ENCODE data around the gene LIMA1. TPM values are rescaled to one million over a fixed set of nuclear protein-coding genes. Genes with fewer than 3 reads are reported as not detected.

Gene LIMA1
- total and polyA plus RNA-seq, 9 of the 15 experiments (the other 6 are each of a cell fraction or from before 2014, with no cell fraction given) = 20.2 to 37.8 (median 27.3) TPM

- TF ChIP-seq HOMEZ (CRISPR knock-in tag; IDR thresholded peaks at IDR 0.05) = no peak
- TF ChIP-seq RAD21 (CRISPR knock-in tag; conservative IDR thresholded peaks at IDR 0.05 in 1 of 2, IDR thresholded peaks at IDR 0.05 in 1 of 2) = peak; percentile 54 to 67
- no peak for TF ChIP-seq ZNF212 (CRISPR knock-in tag; IDR thresholded peaks at IDR 0.05)
- TF ChIP-seq ZC3H11A (IDR thresholded peaks at IDR 0.05; ENCODE audit: low read depth, low read length) = no peak
- TF ChIP-seq FOXP1 (CRISPR knock-in tag; IDR thresholded peaks at IDR 0.05) = no peak
- TF ChIP-seq MTA3 (IDR thresholded peaks at IDR 0.05; ENCODE audit: borderline replicate concordance) = no peak
- TF ChIP-seq ZBTB26 (CRISPR knock-in tag; IDR thresholded peaks at IDR 0.05) = no peak
- TF ChIP-seq ZNF699 (CRISPR knock-in tag; IDR thresholded peaks at IDR 0.05; ENCODE audit: insufficient replicate concordance) = no peak
- peak in 1 of 3 experiments; percentile 48; a peak in 2 of 6 replicates for TF ChIP-seq CTCF (IDR thresholded peaks at IDR 0.05 in 2 of 3, conservative IDR thresholded peaks at IDR 0.05 in 1 of 3; ENCODE audit: insufficient read depth in 2 of 3, low read depth in 1 of 3, low read length in 3 of 3)
- no peak for TF ChIP-seq CLOCK (CRISPR knock-in tag; IDR thresholded peaks at IDR 0.05; ENCODE audit: borderline replicate concordance)
- no peak for TF ChIP-seq ZZZ3 (IDR thresholded peaks at IDR 0.05)
- TF ChIP-seq KLF6 (CRISPR knock-in tag; IDR thresholded peaks at IDR 0.05; ENCODE audit: borderline replicate concordance) = no peak
- TF ChIP-seq ZNF551 (CRISPR knock-in tag; IDR thresholded peaks at IDR 0.05) = no peak
Measured at GRCh38 chr12:50182461-50182860, 100.9 kb downstream of the LIMA1 start (continued).
